SU-DHL-6 (cell line): ENCODE results near the gene HOXA7.

Experiments used
- H2AFZ ChIP-seq: fragments of 200-600 bp; sonication (generic); 2 replicates; pipeline ENCODE4 v1.6.1; 2014; ENCODE audit warnings: low read depth, mild to moderate bottlenecking, moderate library complexity, mixed read lengths, antibody characterized with exemption, low read length; ENCODE audit not compliant: severe bottlenecking
- H3F3A ChIP-seq: fragments of 200-600 bp; shearing (Covaris generic); 2 replicates; pipeline ENCODE4 v1.6.0; 2016; ENCODE audit warnings: antibody characterized with exemption, mild to moderate bottlenecking; ENCODE audit not compliant: insufficient read depth
- H3K27ac ChIP-seq: fragments of 200-600 bp; sonication (generic); 2 replicates; pipeline ENCODE4 v1.5.1; 2016; ENCODE audit warnings: low read depth, mild to moderate bottlenecking, low read length, moderate library complexity, mixed read lengths
- H3K27me3 ChIP-seq: fragments of 200-600 bp; sonication (generic), shearing (Covaris generic); 2 replicates; pipeline ENCODE4 v1.6.0; 2014; ENCODE audit warnings: mild to moderate bottlenecking, low read length
- H3K36me3 ChIP-seq: fragments of 200-600 bp; sonication (generic); 2 replicates; pipeline ENCODE4 v1.6.1; 2014; ENCODE audit warnings: mild to moderate bottlenecking, low read length, mixed read lengths
- H3K4me2 ChIP-seq: fragments of 300-600, 200-600 bp; shearing (Covaris generic), sonication (generic); 2 replicates; pipeline ENCODE4 v1.6.0; 2014; ENCODE audit warnings: low read length, low read depth, mild to moderate bottlenecking; ENCODE audit not compliant: poor library complexity, severe bottlenecking
- H3K4me3 ChIP-seq: fragments of 200-600 bp; sonication (generic); 2 replicates; pipeline ENCODE4 v1.5.1; 2014; ENCODE audit warnings: antibody characterized with exemption, low read length, mild to moderate bottlenecking, mixed read lengths; ENCODE audit not compliant: insufficient read depth, poor library complexity, severe bottlenecking
- H3K79me2 ChIP-seq: fragments of 200-600 bp; sonication (generic); 2 replicates; pipeline ENCODE4 v1.6.1; 2014; ENCODE audit warnings: mild to moderate bottlenecking, low read length, moderate library complexity; ENCODE audit not compliant: insufficient read depth
- H3K9ac ChIP-seq: fragments of 200-600 bp; sonication (generic); 2 replicates; pipeline ENCODE4 v1.7.0; 2014; ENCODE audit warnings: mild to moderate bottlenecking, low read length
- H3K9me2 ChIP-seq: fragments of 200-600 bp; sonication (generic); replicated peaks from 2 replicates; pipeline ENCODE4 v1.6.1; 2014; ENCODE audit warnings: low read length; ENCODE audit not compliant: insufficient read depth
- H3K9me3 ChIP-seq: fragments of 200-600 bp; sonication (generic); 2 replicates; pipeline ENCODE4 v1.6.1; 2014; ENCODE audit warnings: low read length, mixed read lengths; ENCODE audit not compliant: insufficient read depth
- H4K20me1 ChIP-seq: fragments of 200-600 bp; sonication (generic); 2 replicates; pipeline ENCODE4 v1.6.1; 2014; ENCODE audit warnings: low read depth, mild to moderate bottlenecking, antibody characterized with exemption, low read length, moderate library complexity, mixed read lengths
- CTCF ChIP-seq: fragments of 200-600 bp; sonication (generic); IDR thresholded peaks from one replicate; pipeline ENCODE4 v1.5.1; 2017; ENCODE audit warnings: antibody characterized with exemption, mild to moderate bottlenecking, low read length, moderate library complexity; ENCODE audit not compliant: insufficient read depth, poor library complexity, severe bottlenecking
- EZH2phosphoT487 ChIP-seq: fragments of 200-600 bp; sonication (generic), shearing (Covaris generic); conservative IDR thresholded peaks from 2 replicates; pipeline ENCODE4 v1.6.1; 2018; ENCODE audit warnings: mild to moderate bottlenecking, antibody characterized with exemption, low read length, moderate library complexity, mixed read lengths

The HOXA7 gene

GRCh38 chr7:27169658-27170425 is 13.4 kb upstream of the HOXA7 start:
- H3K4me2 ChIP-seq, result no peak overlapping the region
- no peak overlapping the region for H3K27ac ChIP-seq
- no peaks in the 10 kb centered on the region for H3K9me2 ChIP-seq
- no peaks in the 10 kb centered on the region for H3F3A ChIP-seq
- H3K4me3 ChIP-seq, result no peak overlapping the region
- TF ChIP-seq EZH2phosphoT487 (no peak), CTCF (no peak)
- H4K20me1 ChIP-seq, result no peaks in the 10 kb centered on the region
- no peaks in the 10 kb centered on the region for H3K9me3 ChIP-seq
- H2AFZ ChIP-seq, result no peak overlapping the region
- H3K36me3 ChIP-seq, result no peaks in the 10 kb centered on the region
- H3K9ac ChIP-seq, result no peak overlapping the region
- H3K27me3 ChIP-seq, result no peaks in the 10 kb centered on the region
- H3K79me2 ChIP-seq, result no peaks in the 10 kb centered on the region

- Histone ChIP-seq H3F3A (no peaks in the 10 kb centered on the region), H3K9ac (no peak overlapping the region), H3K36me3 (no peaks in the 10 kb centered on the region), H3K79me2 (no peaks in the 10 kb centered on the region), H3K4me2 (no peak overlapping the region), H3K9me3 (no peaks in the 10 kb centered on the region), H3K27me3 (no peaks in the 10 kb centered on the region), H2AFZ (no peak overlapping the region), H3K9me2 (no peaks in the 10 kb centered on the region), H3K27ac (no peak overlapping the region), H4K20me1 (no peaks in the 10 kb centered on the region), H3K4me3 (no peak overlapping the region)
- TF ChIP-seq EZH2phosphoT487 (no peak), CTCF (no peak)
Measured at GRCh38 chr7:27168265-27168947, 11.9 kb upstream of the HOXA7 start.

GRCh38 chr7:27167916-27168264 is 11.4 kb upstream of the HOXA7 start:
- H3K36me3 ChIP-seq, result no peaks in the 10 kb centered on the region
- H3K27ac ChIP-seq, result no peak overlapping the region
- H4K20me1 ChIP-seq, result no peaks in the 10 kb centered on the region
- H3F3A ChIP-seq, result peaks cover 2% of the 10 kb centered on the region; the same call in 1 of the 2 replicates
- no peak overlapping the region for H3K4me2 ChIP-seq
- H3K4me3 ChIP-seq, result no peak overlapping the region
- TF ChIP-seq CTCF (no peak), EZH2phosphoT487 (no peak)
- H3K9me2 ChIP-seq, result no peaks in the 10 kb centered on the region
- no peak overlapping the region for H2AFZ ChIP-seq
- H3K27me3 ChIP-seq, result no peaks in the 10 kb centered on the region
- H3K9ac ChIP-seq, result no peak overlapping the region
- H3K9me3 ChIP-seq, result no peaks in the 10 kb centered on the region
- H3K79me2 ChIP-seq, result no peaks in the 10 kb centered on the region
